ENCODE results near the gene PDPK1.

- TF ChIP-seq, protein P1, sequence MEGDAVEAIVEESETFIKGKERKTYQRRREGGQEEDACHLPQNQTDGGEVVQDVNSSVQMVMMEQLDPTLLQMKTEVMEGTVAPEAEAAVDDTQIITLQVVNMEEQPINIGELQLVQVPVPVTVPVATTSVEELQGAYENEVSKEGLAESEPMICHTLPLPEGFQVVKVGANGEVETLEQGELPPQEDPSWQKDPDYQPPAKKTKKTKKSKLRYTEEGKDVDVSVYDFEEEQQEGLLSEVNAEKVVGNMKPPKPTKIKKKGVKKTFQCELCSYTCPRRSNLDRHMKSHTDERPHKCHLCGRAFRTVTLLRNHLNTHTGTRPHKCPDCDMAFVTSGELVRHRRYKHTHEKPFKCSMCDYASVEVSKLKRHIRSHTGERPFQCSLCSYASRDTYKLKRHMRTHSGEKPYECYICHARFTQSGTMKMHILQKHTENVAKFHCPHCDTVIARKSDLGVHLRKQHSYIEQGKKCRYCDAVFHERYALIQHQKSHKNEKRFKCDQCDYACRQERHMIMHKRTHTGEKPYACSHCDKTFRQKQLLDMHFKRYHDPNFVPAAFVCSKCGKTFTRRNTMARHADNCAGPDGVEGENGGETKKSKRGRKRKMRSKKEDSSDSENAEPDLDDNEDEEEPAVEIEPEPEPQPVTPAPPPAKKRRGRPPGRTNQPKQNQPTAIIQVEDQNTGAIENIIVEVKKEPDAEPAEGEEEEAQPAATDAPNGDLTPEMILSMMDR (IDR thresholded peaks at IDR 0.05; ENCODE audit: low read depth, low read length, poor library complexity, severe bottlenecking) = no peak
- TF ChIP-seq EZH2phosphoT487 (IDR thresholded peaks at IDR 0.05; ENCODE audit: borderline replicate concordance, low read length) = no peak
These were observed at the start of gene PDPK1 for GRCh38 chr16:2537451-2538379.
